KMS-11 (cell line): ENCODE measurements around the gene COL23A1.

ENCODE experiments used
- H2AFZ ChIP-seq: fragments of 200-600 bp; sonication (generic); 2 replicates; pipeline ENCODE4 v1.6.1; 2016; ENCODE audit warnings: antibody characterized with exemption, mixed run types, low read depth
- H3K27ac ChIP-seq: fragments of 200-600 bp; sonication (generic); 2 replicates; pipeline ENCODE4 v1.6.1; 2016; ENCODE audit warnings: mild to moderate bottlenecking, mixed run types
- H3K27me3 ChIP-seq: fragments of 200-600 bp; sonication (generic); 2 replicates; pipeline ENCODE4 v1.6.1; 2017; ENCODE audit warnings: mild to moderate bottlenecking, low read depth, mixed run types, moderate library complexity; ENCODE audit not compliant: insufficient read depth
- H3K36me3 ChIP-seq: fragments of 200-600 bp; sonication (generic); 2 replicates; pipeline ENCODE4 v1.6.1; 2017; ENCODE audit warnings: mild to moderate bottlenecking, mixed run types; ENCODE audit not compliant: insufficient read depth
- H3K4me1 ChIP-seq: fragments of 200-600 bp; sonication (generic); 2 replicates; pipeline ENCODE4 v1.6.1; 2016; ENCODE audit warnings: mild to moderate bottlenecking, low read depth, mixed run types; ENCODE audit not compliant: poor library complexity, severe bottlenecking
- H3K4me2 ChIP-seq: fragments of 200-600 bp; sonication (generic); 2 replicates; pipeline ENCODE4 v1.7.0; 2016; ENCODE audit warnings: mild to moderate bottlenecking, mixed run types
- H3K4me3 ChIP-seq: fragments of 200-600 bp; sonication (generic); IDR thresholded peaks from 2 replicates; pipeline ENCODE4 v1.6.1; 2017; ENCODE audit warnings: low read depth, low read length, mixed read lengths; ENCODE audit not compliant: insufficient read depth
- H3K79me2 ChIP-seq: fragments of 200-600 bp; sonication (generic); 2 replicates; pipeline ENCODE4 v1.6.1; 2016; ENCODE audit warnings: low read depth, mixed run types; ENCODE audit not compliant: insufficient read depth
- H3K9ac ChIP-seq: fragments of 200-600 bp; sonication (generic); 2 replicates; pipeline ENCODE4 v1.6.1; 2016; ENCODE audit warnings: mild to moderate bottlenecking, mixed run types
- H4K20me1 ChIP-seq: fragments of 200-600 bp; sonication (generic); 2 replicates; pipeline ENCODE4 v1.6.1; 2016; ENCODE audit warnings: mild to moderate bottlenecking, mixed run types; ENCODE audit not compliant: insufficient read depth
- CTCF ChIP-seq: fragments of 200-600 bp; sonication (generic); conservative IDR thresholded peaks from 2 replicates; pipeline ENCODE4 v1.6.1; 2017; ENCODE audit warnings: low read depth, mild to moderate bottlenecking, antibody characterized with exemption, low read length, moderate library complexity, mixed read lengths

COL23A1 gene

GRCh38 chr5:178419651-178420050 lies 170.5 kb downstream of the COL23A1 start:
- H3K9ac ChIP-seq: no peak overlapping the region
- no peaks in the 10 kb centered on the region for H3K79me2 ChIP-seq
- no peak for TF ChIP-seq CTCF
- H3K4me2 ChIP-seq: no peak overlapping the region
- no peaks in the 10 kb centered on the region; the same call in 1 of the 2 replicates for H3K27me3 ChIP-seq
- H3K4me3 ChIP-seq: no peak overlapping the region
- no peak overlapping the region for H2AFZ ChIP-seq
- no peaks in the 10 kb centered on the region for H3K4me1 ChIP-seq
- no peaks in the 10 kb centered on the region for H3K36me3 ChIP-seq
- H4K20me1 ChIP-seq: no peaks in the 10 kb centered on the region
- H3K27ac ChIP-seq: no peak overlapping the region

GRCh38 chr5:178419196-178419595 lies 171.0 kb downstream of the COL23A1 start:
- H3K4me3 ChIP-seq: no peak overlapping the region
- no peak overlapping the region for H3K9ac ChIP-seq
- no peaks in the 10 kb centered on the region for H3K79me2 ChIP-seq
- no peaks in the 10 kb centered on the region for H3K4me1 ChIP-seq
- H3K27ac ChIP-seq: no peak overlapping the region
- no peaks in the 10 kb centered on the region for H4K20me1 ChIP-seq
- H3K4me2 ChIP-seq: no peak overlapping the region
- H2AFZ ChIP-seq: no peak overlapping the region
- TF ChIP-seq CTCF: no peak
- no peaks in the 10 kb centered on the region for H3K36me3 ChIP-seq
- no peaks in the 10 kb centered on the region; the same call in 1 of the 2 replicates for H3K27me3 ChIP-seq

GRCh38 chr5:178418471-178419010 lies 171.7 kb downstream of the COL23A1 start:
- Histone ChIP-seq H3K79me2 (no peaks in the 10 kb centered on the region), H2AFZ (no peak overlapping the region), H3K4me3 (no peak overlapping the region), H3K27ac (no peak overlapping the region), H3K27me3 (no peaks in the 10 kb centered on the region; the same call in 1 of the 2 replicates), H3K36me3 (no peaks in the 10 kb centered on the region), H4K20me1 (no peaks in the 10 kb centered on the region), H3K4me1 (no peaks in the 10 kb centered on the region), H3K9ac (no peak overlapping the region), H3K4me2 (no peak overlapping the region)
- TF ChIP-seq CTCF: no peak

- H3K36me3 ChIP-seq: no peaks in the 10 kb centered on the region
- no peaks in the 10 kb centered on the region; the same call in 1 of the 2 replicates for H3K27me3 ChIP-seq
- TF ChIP-seq CTCF: no peak
- H3K4me1 ChIP-seq: no peaks in the 10 kb centered on the region
- H3K9ac ChIP-seq: no peak overlapping the region
- H3K4me2 ChIP-seq: no peak overlapping the region
- no peak overlapping the region for H3K27ac ChIP-seq
- H3K79me2 ChIP-seq: no peaks in the 10 kb centered on the region
- H4K20me1 ChIP-seq: no peaks in the 10 kb centered on the region
- H2AFZ ChIP-seq: no peak overlapping the region
- no peak overlapping the region for H3K4me3 ChIP-seq
Measured at GRCh38 chr5:178418031-178418430, 172.2 kb downstream of the COL23A1 start.
